Measurements from ENCODE around the gene PLEKHJ1.

DNA sequence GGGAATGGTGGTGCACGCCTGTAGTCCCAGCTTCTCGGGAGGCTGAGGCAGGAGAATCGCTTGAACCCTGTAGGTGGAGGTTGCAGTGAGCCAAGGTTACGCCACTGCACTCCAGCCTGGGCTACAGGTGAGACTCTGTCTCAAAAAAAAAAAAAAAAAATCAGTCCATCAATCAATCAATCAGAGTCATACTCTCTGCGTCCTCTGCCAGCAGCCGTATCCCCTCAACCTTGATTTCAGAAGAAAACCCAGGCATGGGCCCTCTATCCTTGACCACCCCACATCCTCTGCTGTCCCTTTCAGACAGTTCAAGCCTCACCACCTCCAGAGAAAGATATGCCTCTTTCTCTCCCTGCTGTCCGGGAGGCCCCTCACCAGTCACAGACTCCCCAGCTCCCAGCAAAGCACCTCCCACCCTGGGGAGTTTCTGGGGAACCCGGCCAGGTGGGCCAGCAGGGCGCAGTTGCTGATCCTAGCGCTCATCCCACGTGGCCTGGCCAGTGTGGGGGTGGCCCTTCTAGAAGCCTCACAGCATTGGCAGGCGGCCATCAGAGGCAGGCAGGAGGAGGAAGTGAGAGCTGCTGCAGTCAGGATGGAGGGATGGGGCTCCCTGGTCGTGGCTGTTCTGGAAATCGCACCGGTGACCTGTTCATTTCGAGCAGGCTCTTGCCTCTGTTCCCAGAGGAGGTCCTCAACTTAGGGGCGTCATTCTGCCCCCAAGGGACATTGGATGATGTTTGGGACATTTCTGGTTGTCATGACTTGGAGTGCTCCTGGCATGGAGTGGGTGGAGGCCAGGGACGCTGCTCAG, 30.3 kb upstream of the PLEKHJ1 start:
- TF ChIP-seq POLR2A (IDR thresholded peaks at IDR 0.05; ENCODE audit: low read depth, low read length) (peak; percentile 44; the same call in 1 of the 2 replicates), POLR2AphosphoS5 (IDR thresholded peaks at IDR 0.05; ENCODE audit: low read depth, low read length) (0 out of 2 replicates have a peak, but pooled peaks have one; percentile 37)
